Measurements from ENCODE around the gene SMPD4.
"Not testable (repeated sequence)": the region's sequence is repeated elsewhere in the genome, so short reads cannot be mapped to it uniquely, and the experiment has no call there.

Gene SMPD4

GRCh38 chr2:130160131-130160530, 21.3 kb downstream of the SMPD4 start:
- DNase-seq (ENCODE audit: insufficient read length, low spot score) (no peak), FAIRE-seq (no peak)

GRCh38 chr2:130159376-130159775, 22.0 kb downstream of the SMPD4 start:
- FAIRE-seq; DNase-seq (ENCODE audit: insufficient read length, low spot score): not testable (repeated sequence)

GRCh38 chr2:130158631-130159030, 22.8 kb downstream of the SMPD4 start:
- FAIRE-seq (no peak), DNase-seq (ENCODE audit: insufficient read length, low spot score) (no peak)

- peak; percentile 90 for FAIRE-seq
Observed at GRCh38 chr2:130157825-130158514, 23.4 kb downstream of the SMPD4 start.

GRCh38 chr2:130157354-130157753, 24.0 kb downstream of the SMPD4 start:
- DNase-seq (ENCODE audit: insufficient read length, low spot score); FAIRE-seq: not testable (repeated sequence)

More at GRCh38 chr2:130157825-130158514, 23.4 kb downstream of the SMPD4 start:
- DNase-seq (ENCODE audit: insufficient read length, low spot score): not testable (repeated sequence)

GRCh38 chr2:130156624-130157004, 24.8 kb downstream of the SMPD4 start:
- FAIRE-seq: no peak

GRCh38 chr2:130155956-130156623, 25.3 kb downstream of the SMPD4 start:
- not testable (repeated sequence) for FAIRE-seq; DNase-seq (ENCODE audit: insufficient read length, low spot score)

More at GRCh38 chr2:130156624-130157004, 24.8 kb downstream of the SMPD4 start:
- no peak for DNase-seq (ENCODE audit: insufficient read length, low spot score)

- no peak for FAIRE-seq
- DNase-seq (ENCODE audit: insufficient read length, low spot score): no peak
Observed at GRCh38 chr2:130154773-130155765, 26.3 kb downstream of the SMPD4 start.

- not testable (repeated sequence) for FAIRE-seq; DNase-seq (ENCODE audit: insufficient read length, low spot score)
Observed at GRCh38 chr2:130154423-130154770, 27.0 kb downstream of the SMPD4 start.

DNA sequence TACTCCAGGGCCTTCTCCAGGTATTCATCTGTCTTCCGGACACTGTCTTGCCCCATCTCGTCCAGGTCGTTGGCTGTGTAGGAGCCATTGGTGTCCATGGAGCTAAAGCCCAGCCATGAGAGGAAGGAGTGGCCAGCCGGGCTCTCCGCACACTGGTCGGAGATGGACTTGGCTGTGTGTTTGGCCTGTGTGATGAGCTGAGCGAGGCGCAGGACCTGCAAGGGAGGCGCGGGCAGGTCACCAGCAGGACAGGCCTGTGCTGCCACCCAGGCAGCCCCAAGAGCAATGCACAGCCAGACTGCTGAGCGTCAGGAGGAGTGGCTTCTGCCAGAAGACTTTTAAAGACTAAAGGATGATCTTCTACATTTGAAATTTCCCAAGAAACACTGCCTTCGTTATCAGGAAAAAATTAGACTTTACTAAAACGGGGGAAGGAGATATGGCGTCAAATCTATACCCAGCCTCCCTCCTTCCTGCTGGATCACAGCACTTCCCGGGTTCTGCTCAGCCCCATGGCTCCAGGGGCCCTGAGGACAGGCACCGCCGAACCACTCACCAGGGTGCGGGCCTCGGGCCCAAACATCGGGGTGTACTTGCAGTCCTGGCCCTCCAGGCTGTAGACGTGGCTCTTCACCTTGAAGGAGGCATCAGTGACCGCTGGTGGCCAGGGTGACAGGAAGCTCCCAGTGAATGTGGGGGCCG, 27.5 kb downstream of the SMPD4 start:
- DNase-seq (ENCODE audit: insufficient read length, low spot score); FAIRE-seq: not testable (repeated sequence)

GRCh38 chr2:130152816-130153595, 28.4 kb downstream of the SMPD4 start:
- DNase-seq (ENCODE audit: insufficient read length, low spot score) (no peak), FAIRE-seq (no peak)

- FAIRE-seq; DNase-seq (ENCODE audit: insufficient read length, low spot score): not testable (repeated sequence)
Observed at GRCh38 chr2:130152136-130152815, 29.1 kb downstream of the SMPD4 start.

GRCh38 chr2:130151145-130151512, 30.3 kb downstream of the SMPD4 start:
- not testable (repeated sequence) for DNase-seq (ENCODE audit: insufficient read length, low spot score); FAIRE-seq

- DNase-seq (ENCODE audit: insufficient read length, low spot score) (no peak), FAIRE-seq (no peak)
Observed at GRCh38 chr2:130150181-130151144, 30.9 kb downstream of the SMPD4 start.

DNA sequence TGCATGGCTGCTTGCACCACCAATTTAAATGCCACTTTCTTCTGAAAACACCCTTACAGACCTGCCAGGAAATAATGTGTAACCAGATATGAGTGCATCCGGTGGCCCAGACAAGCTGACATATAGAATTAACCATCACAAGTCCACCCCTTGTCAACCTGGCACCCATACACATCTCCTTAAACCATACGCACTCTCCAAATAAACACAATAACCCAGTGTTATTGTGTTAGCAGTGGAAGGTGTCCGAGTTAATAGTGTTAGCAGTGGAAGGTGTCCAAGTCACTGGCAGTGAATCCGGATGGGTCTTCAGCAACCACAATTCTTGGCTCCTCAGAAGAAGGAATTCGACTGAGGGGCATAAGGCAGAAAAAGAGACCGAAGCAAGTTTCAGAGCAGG, 32.9 kb downstream of the SMPD4 start:
- FAIRE-seq; DNase-seq (ENCODE audit: insufficient read length, low spot score): not testable (repeated sequence)

- FAIRE-seq; DNase-seq (ENCODE audit: insufficient read length, low spot score): not testable (repeated sequence)
Observed at GRCh38 chr2:130145006-130145414, 36.4 kb downstream of the SMPD4 start, which contains the start of gene CCDC74B. TSS of gene CCDC74B (minus strand) at chr2:130145112. CDS start at chr2:130144996, 116 bp downstream.

DNA sequence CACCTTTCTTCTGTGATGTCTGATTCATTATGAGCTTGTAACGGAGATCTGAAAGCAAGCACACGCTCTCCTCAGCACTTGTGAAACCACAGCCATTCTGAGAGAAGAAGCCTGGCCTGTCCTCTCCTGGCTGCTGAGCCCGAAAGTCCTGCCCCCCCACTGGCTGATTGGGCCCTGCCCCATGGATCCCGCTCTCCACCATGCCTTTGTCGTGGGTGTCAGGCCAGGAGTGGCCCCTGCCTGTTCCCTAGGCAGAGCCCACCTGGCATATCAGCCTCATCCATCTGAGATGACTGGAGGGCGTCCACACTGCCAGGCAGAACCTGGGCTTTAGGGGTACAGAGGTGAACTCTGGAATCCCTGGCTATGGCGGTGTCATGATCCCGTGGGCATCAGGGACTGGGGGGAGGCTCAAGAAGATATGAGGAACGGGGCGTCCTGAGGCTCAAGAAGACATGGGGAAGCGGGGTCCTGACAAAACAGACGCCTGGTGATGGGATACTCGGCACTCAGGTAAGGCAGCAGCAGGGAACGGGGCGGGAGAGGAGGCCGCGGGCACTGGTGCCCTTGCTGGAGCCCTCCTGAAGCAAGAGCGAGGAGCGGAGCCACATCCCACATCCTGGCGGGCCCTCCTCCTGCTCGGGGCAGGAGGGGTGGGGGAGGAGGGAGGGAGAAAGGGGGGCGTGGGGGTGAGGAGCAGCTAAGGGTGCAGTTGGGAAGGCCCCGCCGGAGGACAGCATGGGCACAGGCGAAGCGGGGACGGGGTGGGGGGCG, 37.9 kb downstream of the SMPD4 start:
- DNase-seq (ENCODE audit: insufficient read length, low spot score); FAIRE-seq: not testable (repeated sequence)
